OCI-LY3 (cell line): Measurements from ENCODE around the gene LAIR1.

Experiments
- H2AFZ ChIP-seq: fragments of 200-600, 300-600 bp; shearing (Covaris generic); 2 replicates; pipeline ENCODE4 v1.6.0; 2014; ENCODE audit warnings: antibody characterized with exemption, low read depth, low read length
- H3K27ac ChIP-seq: fragments of 200-600, 300-600 bp; sonication (generic); 2 replicates; pipeline ENCODE4 v1.5.1; 2014; ENCODE audit warnings: mild to moderate bottlenecking, low read length, moderate library complexity, mixed read lengths
- H3K27me3 ChIP-seq: fragments of 200-600, 300-600 bp; sonication (generic); 2 replicates; pipeline ENCODE4 v1.6.1; 2014; ENCODE audit warnings: low read depth, low read length, mixed read lengths
- H3K36me3 ChIP-seq: fragments of 200-600, 300-600 bp; sonication (generic); replicated peaks from 2 replicates; pipeline ENCODE3; 2014; ENCODE audit warnings: low read depth, low read length, mixed read lengths
- H3K4me1 ChIP-seq: fragments of 300-600, 200-600 bp; sonication (generic); 2 replicates; pipeline ENCODE4 v1.6.1; 2014; ENCODE audit warnings: low read length, mixed read lengths
- H3K4me2 ChIP-seq: fragments of 200-600, 300-600 bp; sonication (generic); 2 replicates; pipeline ENCODE4 v1.6.1; 2014; ENCODE audit warnings: low read length, mixed read lengths
- H3K4me3 ChIP-seq: fragments of 300-600, 200-600 bp; sonication (generic); 2 replicates; pipeline ENCODE4 v1.5.1; 2014; ENCODE audit warnings: antibody characterized with exemption, mild to moderate bottlenecking, low read length, moderate library complexity
- H3K79me2 ChIP-seq: fragments of 300-600, 200-600 bp; shearing (Covaris generic); 2 replicates; pipeline ENCODE4 v1.6.1; 2014; ENCODE audit warnings: mild to moderate bottlenecking, low read length, mixed read lengths
- H3K9ac ChIP-seq: fragments of 300-600, 200-600 bp; shearing (Covaris generic); 2 replicates; pipeline ENCODE4 v1.6.0; 2014; ENCODE audit warnings: mild to moderate bottlenecking, low read length, moderate library complexity
- H3K9me3 ChIP-seq: fragments of 200-600, 300-600 bp; shearing (Covaris generic); 2 replicates; pipeline ENCODE4 v1.6.1; 2014; ENCODE audit warnings: low read length, mixed read lengths; ENCODE audit not compliant: insufficient read depth
- H4K20me1 ChIP-seq: fragments of 200-600, 300-600 bp; sonication (generic); 2 replicates; pipeline ENCODE4 v1.6.1; 2016; ENCODE audit warnings: low read length, mixed read lengths; ENCODE audit not compliant: insufficient read depth
- CTCF ChIP-seq: fragments of 200-600, 300-600 bp; sonication (generic); IDR thresholded peaks from 2 replicates; pipeline ENCODE4 v1.5.1; 2014; ENCODE audit warnings: antibody characterized with exemption, low read length, low read depth
- EZH2phosphoT487 ChIP-seq: fragments of 200-600 bp; shearing (Covaris generic); IDR thresholded peaks from 2 replicates; pipeline ENCODE4 v1.6.1; 2018; ENCODE audit warnings: antibody characterized with exemption, mixed run types, low read depth

Gene LAIR1

GRCh38 chr19:54364775-54365257, at the start of gene LAIR1:
Gene LAIR1 (minus strand): TSS chr19:54364931. CDS start chr19:54364804, 127 bp downstream.
- no peak within 1 kb of the TSS for H3K4me3 ChIP-seq
- H3K4me2 ChIP-seq, result no peak within 1 kb of the TSS
- H3K4me1 ChIP-seq, result peaks cover 24% of the 10 kb centered on the region
- no peaks in the 10 kb centered on the region for H4K20me1 ChIP-seq
- no peak within 1 kb of the TSS for H3K27ac ChIP-seq
- TF ChIP-seq CTCF, result no peak
- no peak for TF ChIP-seq EZH2phosphoT487
- H2AFZ ChIP-seq, result no peak within 1 kb of the TSS
- no peaks in the 10 kb centered on the region for H3K9me3 ChIP-seq
- no peaks in the 10 kb centered on the region for H3K36me3 ChIP-seq
- no peaks in the 10 kb centered on the region for H3K79me2 ChIP-seq
- H3K9ac ChIP-seq, result no peak within 1 kb of the TSS
- H3K27me3 ChIP-seq, result peaks cover 33% of the 10 kb centered on the region

- Histone ChIP-seq H3K27me3 (peaks cover 5% of the 10 kb centered on the region; the same call in 1 of the 2 replicates), H3K27ac (no peak overlapping the region)
Measured at GRCh38 chr19:54414156-54414555, 49.4 kb upstream of the LAIR1 start.

GRCh38 chr19:54412877-54413276, 48.1 kb upstream of the LAIR1 start:
- H4K20me1 ChIP-seq, result no peaks in the 10 kb centered on the region
- TF ChIP-seq EZH2phosphoT487 (no peak), CTCF (no peak)
- no peaks in the 10 kb centered on the region for H3K36me3 ChIP-seq
- no peak overlapping the region for H3K4me2 ChIP-seq
- H3K9ac ChIP-seq, result no peak overlapping the region
- H3K4me3 ChIP-seq, result no peak overlapping the region
- H3K9me3 ChIP-seq, result 0 out of 2 replicates have a peak, but pooled peaks cover 2% of the 10 kb centered on the region
- H3K27ac ChIP-seq, result no peak overlapping the region
- H2AFZ ChIP-seq, result no peak overlapping the region
- H3K4me1 ChIP-seq, result no peaks in the 10 kb centered on the region
- peaks cover 5% of the 10 kb centered on the region; the same call in 1 of the 2 replicates for H3K27me3 ChIP-seq
- H3K79me2 ChIP-seq, result no peaks in the 10 kb centered on the region

More at GRCh38 chr19:54414156-54414555, 49.4 kb upstream of the LAIR1 start:
- no peak overlapping the region for H3K4me2 ChIP-seq
- no peak overlapping the region for H2AFZ ChIP-seq
- H3K36me3 ChIP-seq, result no peaks in the 10 kb centered on the region
- H3K4me3 ChIP-seq, result no peak overlapping the region
- no peaks in the 10 kb centered on the region for H3K4me1 ChIP-seq
- no peak overlapping the region for H3K9ac ChIP-seq
- no peak for TF ChIP-seq EZH2phosphoT487
- no peak for TF ChIP-seq CTCF
- no peaks in the 10 kb centered on the region for H3K79me2 ChIP-seq
- no peaks in the 10 kb centered on the region for H3K9me3 ChIP-seq
- H4K20me1 ChIP-seq, result no peaks in the 10 kb centered on the region

- Histone ChIP-seq H3K4me2 (no peak overlapping the region), H3K27me3 (peaks cover 5% of the 10 kb centered on the region; the same call in 1 of the 2 replicates), H3K9me3 (0 out of 2 replicates have a peak, but pooled peaks cover 2% of the 10 kb centered on the region), H2AFZ (no peak overlapping the region), H4K20me1 (no peaks in the 10 kb centered on the region), H3K9ac (no peak overlapping the region), H3K27ac (no peak overlapping the region), H3K36me3 (no peaks in the 10 kb centered on the region), H3K4me1 (no peaks in the 10 kb centered on the region), H3K79me2 (no peaks in the 10 kb centered on the region), H3K4me3 (no peak overlapping the region)
- no peak for TF ChIP-seq CTCF
- TF ChIP-seq EZH2phosphoT487, result no peak
Measured at GRCh38 chr19:54411033-54411432, 46.3 kb upstream of the LAIR1 start.
